GOT3 (cell line): ENCODE results near the gene RAD54L2.
"Not testable (repeated sequence)": the region's sequence is repeated elsewhere in the genome, so short reads cannot be mapped to it uniquely, and the experiment has no call there.

Experiments used
- DNase-seq: peaks from one replicate; lab custom pipeline; 2025; ENCODE audit warnings: mixed read lengths; lab: John Stamatoyannopoulos, UW

RAD54L2 gene, protein sequence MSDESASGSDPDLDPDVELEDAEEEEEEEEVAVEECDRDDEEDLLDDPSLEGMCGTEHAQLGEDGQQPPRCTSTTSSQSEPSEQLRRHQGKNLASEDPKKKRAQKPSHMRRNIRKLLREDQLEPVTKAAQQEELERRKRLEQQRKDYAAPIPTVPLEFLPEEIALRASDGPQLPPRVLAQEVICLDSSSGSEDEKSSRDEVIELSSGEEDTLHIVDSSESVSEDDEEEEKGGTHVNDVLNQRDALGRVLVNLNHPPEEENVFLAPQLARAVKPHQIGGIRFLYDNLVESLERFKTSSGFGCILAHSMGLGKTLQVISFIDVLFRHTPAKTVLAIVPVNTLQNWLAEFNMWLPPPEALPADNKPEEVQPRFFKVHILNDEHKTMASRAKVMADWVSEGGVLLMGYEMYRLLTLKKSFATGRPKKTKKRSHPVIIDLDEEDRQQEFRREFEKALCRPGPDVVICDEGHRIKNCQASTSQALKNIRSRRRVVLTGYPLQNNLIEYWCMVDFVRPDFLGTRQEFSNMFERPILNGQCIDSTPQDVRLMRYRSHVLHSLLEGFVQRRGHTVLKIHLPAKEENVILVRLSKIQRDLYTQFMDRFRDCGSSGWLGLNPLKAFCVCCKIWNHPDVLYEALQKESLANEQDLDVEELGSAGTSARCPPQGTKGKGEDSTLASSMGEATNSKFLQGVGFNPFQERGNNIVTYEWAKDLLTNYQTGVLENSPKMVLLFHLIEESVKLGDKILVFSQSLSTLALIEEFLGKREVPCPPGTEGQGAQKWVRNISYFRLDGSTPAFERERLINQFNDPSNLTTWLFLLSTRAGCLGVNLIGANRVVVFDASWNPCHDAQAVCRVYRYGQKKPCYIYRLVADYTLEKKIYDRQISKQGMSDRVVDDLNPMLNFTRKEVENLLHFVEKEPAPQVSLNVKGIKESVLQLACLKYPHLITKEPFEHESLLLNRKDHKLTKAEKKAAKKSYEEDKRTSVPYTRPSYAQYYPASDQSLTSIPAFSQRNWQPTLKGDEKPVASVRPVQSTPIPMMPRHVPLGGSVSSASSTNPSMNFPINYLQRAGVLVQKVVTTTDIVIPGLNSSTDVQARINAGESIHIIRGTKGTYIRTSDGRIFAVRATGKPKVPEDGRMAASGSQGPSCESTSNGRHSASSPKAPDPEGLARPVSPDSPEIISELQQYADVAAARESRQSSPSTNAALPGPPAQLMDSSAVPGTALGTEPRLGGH (N-terminal part only)

DNA sequence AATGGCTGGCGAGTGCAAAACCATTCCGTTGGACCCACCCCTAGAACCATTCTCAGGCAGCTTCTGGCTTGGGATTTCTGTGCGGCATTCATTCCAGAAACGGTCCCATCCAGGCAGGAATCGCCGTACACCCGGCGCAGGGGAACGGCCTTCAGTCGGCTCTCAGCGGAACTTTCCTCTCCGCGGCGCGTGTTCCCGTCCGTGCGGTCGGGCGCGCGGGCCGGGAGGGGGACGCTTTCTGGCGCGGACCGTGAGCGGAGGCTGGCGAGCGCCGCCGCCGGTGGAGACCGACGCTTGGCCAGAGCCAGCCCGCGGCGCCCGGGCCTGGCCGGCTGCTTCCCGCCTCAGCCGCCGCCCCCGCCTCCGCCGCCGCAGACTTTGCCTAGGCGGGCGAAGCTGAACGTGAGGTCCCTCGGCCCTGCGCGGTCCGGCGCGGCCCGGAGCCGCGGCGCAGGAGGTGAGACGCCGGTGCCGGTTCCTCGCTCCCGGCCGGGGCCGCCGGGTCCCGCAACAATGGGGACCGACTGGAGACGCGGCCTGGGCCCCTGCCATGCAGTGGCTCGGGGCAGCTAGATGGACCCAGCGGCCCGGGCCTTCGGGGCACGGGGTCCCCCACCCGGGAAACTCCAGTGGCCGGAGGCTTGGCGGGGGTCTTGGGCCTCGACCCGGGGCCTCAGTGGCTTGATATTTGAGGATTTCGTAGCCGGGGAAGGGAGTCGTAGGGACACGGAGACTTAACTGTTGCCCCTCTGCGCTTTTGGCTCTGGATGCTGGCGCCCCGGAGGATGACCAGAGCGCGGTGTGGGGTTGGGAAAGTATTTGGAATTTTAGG lies at the start of gene RAD54L2:
TSS of gene RAD54L2 (plus strand) at position 261 of the 832 bp plus-strand sequence. CDS start 51,702 bp downstream, outside the sequence.
- peak; percentile 46 for DNase-seq

DNA sequence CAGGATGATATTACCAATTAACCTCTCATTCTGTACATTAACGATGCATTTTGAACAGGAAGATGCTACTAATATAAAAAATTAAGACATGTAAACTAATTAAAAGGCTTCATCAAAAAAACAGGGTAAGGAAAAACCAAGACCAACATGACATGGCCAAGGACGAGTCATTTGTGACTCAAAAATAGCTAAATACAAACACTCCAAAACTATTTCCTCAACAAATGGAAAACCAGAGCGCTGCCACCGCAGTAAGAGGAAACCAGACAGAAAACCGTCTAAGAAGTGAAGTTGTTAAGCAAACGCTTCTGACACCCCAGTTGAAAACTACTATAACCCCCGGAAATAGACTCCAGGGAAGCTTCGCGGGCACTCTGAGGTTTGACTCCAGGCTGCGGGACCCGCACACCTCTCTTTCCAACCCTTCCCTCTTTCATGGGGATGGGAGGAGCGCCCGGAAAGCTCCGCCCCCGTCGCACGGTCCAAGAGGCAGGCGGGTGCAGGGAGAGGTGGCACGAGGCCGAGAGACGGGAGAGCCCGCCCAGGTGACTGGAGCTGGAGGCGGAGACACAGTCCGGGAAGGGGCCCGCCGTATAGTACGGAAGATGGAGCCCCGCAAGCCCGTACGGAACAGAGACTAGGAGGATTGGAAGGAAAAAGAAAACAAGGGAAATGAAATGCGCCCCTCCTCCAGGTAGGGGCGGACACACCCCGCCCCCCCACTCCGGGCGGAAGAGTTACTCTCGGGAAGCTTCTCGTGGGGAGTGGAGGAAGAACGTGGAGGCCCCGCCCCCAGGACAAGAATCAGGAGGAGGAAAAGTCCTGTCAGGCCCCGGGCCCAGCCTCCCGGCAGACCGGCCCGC lies 39.4 kb upstream of the RAD54L2 start:
- peak; percentile 91 for DNase-seq

DNA sequence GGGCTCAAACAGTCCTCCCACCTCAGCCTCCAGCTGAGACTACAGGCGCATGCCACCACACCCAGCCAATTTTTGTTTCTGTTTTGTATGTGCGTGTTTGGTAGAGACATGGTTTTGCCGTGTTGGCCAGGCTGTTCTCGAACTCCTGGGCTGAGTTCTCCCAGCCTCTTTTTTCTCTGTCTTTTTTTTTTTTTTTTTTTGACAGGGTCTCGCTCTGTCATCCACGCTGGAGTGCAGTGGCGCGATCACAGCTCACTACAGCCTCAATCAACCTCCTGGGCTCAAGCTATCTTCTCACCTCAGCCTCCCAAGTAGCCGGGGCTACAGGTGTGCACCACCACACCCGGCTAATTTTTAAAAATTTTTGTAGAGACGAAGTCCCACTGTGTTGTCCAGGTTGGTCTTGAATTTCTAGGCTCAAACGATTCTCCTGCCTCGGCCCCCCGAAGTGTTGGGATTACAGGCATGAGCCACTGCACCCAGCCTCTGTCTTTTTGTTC lies 37.8 kb upstream of the RAD54L2 start:
- no peak for DNase-seq

DNA sequence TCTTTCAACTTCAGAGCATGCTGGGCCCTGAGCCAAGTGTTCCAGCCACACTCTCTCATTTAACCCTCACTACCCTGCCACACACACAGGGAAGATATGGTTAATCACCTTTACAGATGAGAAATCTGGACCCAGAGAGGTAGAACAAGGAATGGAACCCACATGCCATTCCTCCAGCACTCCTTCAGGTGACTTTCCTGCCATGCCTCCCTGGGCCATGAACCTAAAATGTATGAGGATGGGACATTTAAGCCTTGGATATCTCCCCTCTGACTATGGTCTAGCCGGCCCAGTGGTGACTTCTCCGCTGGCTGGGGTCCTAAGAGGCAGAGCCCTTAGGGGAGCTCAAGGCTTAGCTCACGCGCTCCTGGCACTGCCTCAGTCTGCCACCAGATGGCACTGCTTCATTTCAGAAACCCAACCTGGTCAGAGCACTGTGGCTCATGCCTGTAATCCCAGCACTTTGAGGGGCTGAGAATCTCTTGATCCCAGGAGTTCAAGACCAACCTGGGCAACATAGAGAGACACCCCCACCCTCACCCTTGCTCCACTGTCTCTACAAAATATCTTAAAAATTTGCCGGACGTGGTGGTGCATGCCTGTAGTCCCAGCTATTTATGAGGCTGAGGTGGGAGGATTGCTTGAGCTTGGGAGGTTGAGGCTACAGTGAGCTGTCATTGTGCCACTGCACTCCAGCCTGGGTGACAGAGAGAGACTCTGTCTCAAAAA lies 36.5 kb upstream of the RAD54L2 start:
- DNase-seq = peak; percentile 20

DNA sequence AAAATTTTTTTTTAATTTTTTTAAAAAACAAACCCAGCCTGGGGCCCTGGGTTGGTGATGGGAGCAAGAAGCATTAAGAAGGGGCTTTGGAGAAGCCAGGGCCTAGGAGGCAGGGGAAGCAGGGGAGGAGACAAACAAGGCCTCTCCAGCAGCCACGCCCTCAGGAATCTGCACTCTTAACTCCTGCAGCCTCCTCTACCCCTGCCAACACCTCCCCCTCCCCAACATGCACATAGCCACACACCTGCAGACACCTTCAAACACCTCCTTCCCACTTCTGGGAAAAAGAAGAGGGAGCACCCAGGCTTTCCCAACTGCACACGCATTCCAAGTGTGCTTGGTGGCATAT lies 36.0 kb upstream of the RAD54L2 start:
- no peak for DNase-seq

DNA sequence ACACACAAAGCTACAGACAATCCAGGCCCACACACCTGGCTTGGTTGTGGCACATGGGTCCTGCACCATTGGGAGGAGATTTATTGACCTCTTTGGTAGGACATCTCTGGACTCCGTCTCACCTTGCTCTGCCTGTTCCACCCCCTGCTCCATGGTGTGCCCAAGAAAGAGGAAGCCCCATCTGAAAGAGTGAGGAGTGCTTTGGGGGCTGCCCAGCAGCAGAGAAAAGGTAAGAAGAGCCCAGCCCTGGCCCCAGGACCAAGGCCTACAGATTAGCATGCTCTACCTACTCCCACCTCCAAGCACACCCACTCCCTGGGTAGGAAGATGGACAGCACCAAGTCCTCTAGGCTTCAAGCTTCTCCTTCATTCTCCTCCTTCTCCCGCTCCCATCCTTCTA lies 35.5 kb upstream of the RAD54L2 start:
- DNase-seq = no peak

DNA sequence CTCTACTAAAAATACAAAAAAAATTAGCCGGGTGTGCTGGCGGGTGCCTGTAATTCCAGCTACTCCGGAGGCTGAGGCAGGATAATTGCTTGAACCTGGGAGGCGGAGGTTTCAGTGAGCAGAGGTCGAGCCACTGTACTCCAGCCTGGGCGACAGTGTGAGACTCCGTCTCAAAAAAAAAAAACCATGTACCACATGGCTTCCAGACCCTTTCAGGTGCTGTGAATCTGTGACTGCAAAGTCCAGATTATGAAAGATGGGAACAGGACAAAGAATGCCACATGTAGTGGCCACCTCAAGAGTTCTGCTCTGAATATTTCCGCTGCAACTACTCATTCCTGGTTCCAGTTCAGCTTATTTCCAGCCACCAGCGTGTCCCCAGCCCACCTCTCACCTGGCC lies 30.3 kb upstream of the RAD54L2 start:
- DNase-seq = no peak

DNA sequence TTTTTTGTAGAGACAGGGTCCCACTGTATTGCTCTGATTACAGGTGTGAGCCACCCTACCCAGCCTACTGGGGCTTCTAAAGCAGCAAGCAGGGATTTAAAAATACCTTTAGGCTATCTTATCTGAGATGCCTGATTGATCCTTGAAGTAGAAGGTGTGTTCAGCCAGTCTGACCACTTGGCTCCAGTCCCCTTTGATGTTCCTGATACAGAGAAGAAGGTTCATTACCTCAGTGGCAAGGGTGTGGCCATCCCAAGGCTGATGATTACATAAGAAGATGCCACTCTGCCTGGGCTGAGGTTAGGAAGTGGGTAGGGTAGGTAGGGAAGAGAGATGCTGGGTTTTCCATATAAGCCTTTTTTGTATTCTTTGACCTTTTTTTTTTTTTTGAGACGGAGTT lies 27.5 kb upstream of the RAD54L2 start:
- no peak for DNase-seq

DNA sequence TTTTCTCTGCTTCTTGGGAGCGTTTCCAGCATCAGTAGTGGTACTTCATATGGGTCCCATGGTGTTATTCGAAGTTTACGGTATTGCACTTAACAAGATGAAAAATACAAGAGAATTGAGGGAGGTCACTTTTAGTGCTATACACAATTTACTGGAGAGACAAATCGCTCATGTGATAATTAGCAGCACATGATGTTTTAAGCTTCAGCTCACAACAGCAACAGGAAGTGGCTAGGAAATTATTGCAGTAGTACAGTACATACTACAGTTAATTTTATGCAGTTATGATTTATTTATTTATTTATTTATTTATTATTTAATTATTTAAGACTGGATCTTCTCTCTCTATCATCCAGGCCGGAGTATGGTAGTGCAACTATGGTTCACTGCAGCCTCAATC lies 24.3 kb upstream of the RAD54L2 start:
- DNase-seq = no peak

DNA sequence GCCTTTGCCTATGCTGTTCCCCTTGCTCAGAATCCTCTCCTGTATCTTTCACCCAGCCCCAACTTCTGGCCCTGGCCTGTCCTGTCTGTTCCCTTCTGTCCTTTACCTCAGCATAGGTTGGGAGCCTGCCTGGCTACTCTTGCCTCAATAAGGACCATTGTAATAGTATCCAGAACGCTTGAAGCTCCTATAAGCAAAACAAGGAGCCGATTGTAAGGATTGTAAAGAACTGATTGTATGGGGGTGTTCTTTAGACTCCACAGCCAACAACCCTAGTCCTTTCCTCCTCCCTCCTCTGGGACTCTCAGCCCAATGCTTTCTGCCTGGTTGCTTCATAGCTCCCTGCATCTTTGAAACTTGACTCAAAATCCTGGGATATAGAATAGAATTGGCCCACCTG lies 18.7 kb upstream of the RAD54L2 start:
- no peak for DNase-seq

DNA sequence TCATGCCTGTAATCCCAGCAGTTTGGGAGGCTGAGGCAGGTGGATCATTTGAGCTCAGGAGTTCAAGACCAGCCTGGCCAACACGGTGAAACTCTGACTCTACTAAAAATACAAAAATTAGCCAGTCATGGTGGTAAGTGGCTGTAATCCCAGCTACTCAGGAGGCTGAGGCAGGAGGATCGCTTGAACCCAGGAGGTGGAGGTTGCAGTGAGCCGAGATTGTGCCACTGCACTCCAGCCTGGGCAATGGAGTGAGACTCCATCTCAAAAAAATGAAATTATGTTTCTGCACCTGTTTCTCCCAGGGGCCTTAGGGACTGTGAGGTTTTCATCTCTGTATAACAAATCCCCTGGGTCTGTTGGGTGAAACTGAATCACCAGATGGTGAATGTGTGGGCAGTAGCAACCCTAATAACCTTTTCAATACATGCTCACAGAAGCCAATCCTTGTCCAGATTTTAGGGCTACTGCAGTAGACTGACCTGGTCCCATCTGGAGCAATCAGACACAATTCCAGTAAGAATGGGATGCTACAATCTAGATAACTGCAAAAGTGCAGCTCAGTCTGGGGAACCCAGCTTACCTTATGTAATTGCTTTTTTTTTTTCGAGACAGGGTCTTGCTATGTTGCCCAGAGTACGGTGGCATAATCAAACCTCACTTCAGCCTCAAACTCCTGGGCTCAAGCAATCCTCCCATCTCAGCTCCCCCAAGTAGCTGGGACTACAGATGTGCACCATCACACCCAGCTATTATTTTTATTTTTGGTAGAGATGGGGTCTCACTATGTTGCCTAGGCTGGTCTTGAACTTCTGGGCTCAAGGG lies 17.4 kb upstream of the RAD54L2 start:
- DNase-seq = not testable (repeated sequence)

DNA sequence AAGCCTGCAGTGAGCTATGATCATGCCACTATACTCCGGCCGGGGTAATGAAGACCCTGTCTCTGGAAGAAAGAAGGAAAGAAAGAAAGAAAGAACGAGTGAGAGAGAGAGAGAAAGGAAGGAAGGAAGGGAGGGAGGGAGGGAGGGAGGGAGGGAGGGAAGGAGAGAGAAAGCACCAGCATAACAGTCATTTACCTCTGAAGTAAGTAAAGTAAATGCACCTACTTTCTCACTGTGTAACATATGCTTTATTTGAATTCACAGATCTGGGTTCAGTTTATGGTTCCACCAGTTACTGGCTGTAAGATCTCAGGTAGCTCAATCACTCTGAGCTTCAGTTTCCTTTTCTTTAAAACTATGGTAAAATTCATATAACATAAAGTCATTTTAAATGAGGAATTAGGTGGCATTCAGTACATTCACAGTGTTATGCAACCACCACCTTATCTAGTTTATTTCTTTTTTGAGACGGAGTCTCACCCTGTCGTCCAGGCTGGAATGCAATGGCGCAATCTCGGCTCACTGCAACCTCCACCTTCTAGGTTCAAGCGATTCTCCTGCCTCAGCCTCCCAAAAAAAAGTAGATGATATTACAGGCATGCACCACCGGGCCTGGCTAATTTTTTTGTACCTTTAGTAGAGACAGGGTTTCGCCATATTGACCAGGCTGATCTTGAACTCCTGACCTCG lies 16.1 kb upstream of the RAD54L2 start:
- no peak for DNase-seq

DNA sequence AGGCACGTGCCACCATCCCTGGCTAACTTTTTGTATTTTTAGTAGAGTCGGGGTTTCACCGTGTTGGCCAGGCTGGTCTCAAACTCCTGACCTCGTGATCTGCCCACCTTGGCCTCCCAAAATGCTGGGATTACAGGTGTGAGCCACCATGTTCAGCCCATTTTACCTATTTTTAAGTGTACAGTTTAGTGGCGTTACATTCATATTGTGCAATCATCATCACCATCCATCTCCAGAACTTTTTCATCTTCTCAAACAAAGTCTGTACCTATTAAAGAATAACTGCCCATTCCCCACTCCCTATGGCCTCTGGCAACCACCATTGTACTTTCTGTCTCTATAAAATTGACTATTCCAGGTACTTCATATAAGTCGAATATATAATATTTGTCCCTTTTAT lies 13.6 kb upstream of the RAD54L2 start:
- not testable (repeated sequence) for DNase-seq

DNA sequence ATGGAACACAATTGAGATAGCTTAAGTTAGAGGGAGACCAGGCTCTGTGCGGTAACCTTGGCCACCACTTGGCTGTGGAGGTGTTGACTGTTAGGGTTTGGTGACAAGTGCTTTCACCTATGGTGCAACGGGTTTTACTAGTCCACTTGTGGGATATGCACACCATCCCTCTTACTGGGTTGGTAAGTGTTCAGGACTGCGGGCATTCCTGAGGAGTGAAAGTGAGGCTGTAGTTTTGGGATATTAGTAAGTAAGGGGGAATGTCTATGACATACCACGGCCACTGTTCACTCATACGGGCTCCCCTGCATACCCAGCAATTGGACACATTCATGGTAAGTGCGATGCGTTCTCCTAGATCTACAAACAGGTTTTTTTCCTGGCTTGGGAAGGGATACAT lies 8.0 kb upstream of the RAD54L2 start:
- no peak for DNase-seq

DNA sequence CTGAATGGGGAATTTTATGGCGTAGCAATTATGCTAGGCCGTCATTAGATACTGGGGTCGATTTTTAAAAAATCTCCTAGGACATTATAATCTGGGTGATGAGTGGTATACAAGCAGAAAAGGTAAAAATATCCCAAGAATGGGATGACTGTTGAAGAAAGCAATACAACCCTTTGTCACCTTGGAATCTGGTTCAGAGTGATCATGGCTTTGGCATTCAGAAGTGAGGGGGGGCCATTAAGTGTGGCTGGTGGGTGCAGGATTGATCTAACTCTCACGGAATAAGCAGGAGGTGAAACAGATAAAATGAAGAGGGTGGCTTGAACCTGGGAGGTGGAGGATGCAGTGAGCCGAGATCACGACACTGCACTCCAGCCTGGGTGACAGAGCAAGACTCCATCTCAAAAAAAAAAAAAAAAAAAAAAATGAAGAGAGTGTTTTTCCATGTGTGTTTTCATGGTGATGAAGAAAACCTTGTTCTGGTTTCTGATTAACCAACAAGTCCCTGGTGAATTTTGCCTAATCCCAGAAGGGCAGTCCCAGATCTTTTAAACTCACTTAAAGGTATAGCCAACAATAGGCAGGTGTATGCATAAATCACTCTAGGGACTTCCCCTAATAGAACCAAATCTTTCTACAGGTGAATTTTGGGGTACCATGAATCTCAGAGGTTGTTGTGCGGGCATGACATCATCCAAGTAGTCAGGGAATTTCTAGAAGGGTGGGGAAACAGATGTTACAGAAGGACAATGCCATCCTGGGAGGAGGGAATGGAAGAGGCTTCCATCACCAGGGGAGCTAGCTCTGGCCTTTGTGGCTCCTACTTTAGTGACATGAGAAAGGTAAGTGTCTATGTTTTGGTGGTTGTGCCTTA lies 3.1 kb upstream of the RAD54L2 start:
- no peak for DNase-seq

DNA sequence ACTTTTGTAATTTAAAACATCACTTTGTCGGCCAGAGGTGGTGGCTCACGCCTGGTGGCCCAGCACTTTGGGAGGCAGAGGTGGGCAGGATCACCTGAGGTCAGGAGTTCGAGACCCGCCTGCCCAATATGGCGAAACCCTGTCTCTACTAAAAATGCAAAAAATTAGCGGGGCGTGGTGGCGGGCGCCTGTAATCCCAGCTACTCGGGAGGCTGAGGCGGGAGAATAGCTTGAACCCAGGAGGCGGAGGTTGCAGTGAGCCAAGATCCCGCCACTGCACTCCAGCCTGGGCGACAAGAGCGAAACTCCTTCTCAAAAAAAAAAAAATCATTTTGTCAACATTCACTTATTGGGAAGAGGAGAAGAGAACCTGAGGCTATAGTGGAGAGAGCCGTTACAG lies 888 bp upstream of the RAD54L2 start:
- DNase-seq = not testable (repeated sequence)

DNA sequence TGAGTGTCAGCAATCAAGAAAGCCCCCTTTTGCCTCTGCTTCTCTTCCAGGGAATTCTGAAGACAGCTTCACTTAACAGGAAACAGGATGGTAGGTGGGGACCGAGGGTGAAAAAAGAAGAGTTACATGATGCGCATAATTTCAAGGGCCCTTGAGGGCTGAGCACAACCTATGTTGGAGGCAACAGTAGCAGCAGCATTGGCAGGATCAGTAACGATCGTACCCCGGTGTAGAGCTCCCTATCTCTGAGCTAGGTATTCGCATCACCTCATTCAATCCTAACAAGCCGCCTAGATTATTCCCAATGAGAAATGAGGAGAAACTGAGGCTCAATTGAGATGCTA lies 432 bp upstream of the RAD54L2 start:
- no peak for DNase-seq
